PFSK-1 (cell line): ENCODE results near the gene HNRNPC.

Source experiments
- FOXP2 ChIP-seq: optimal IDR thresholded peaks from 2 replicates; pipeline ENCODE3; 2011; ENCODE audit warnings: borderline replicate concordance, control low read depth, inconsistent platforms; ENCODE audit not compliant: insufficient read depth; ENCODE audit errors: extremely low read length, extremely low read depth
- POLR2AphosphoS5 ChIP-seq: IDR thresholded peaks from 2 replicates; pipeline ENCODE4 v1.6.1; 2012; ENCODE audit warnings: low read depth, mild to moderate bottlenecking, control low read depth, low read length, moderate library complexity
- REST ChIP-seq, 2 experiments: IDR thresholded peaks; 2 replicates each; pipeline versions ENCODE4 v1.6.1 to v1.8.0; 2011 to 2012; ENCODE audit warnings: low read depth in 2 of 2, low read length in 2 of 2, control low read depth in 1 of 2, inconsistent platforms in 1 of 2, mild to moderate bottlenecking in 1 of 2, moderate library complexity in 1 of 2; ENCODE audit not compliant: insufficient read depth in 1 of 2
- SIN3A ChIP-seq: IDR thresholded peaks from 2 replicates; pipeline ENCODE4 v1.6.1; 2012; ENCODE audit warnings: mild to moderate bottlenecking, low read length, moderate library complexity, borderline replicate concordance; ENCODE audit not compliant: insufficient read depth
- TAF1 ChIP-seq: IDR thresholded peaks from 2 replicates; pipeline ENCODE4 v1.6.1; 2012; ENCODE audit warnings: low read length, control low read depth, borderline replicate concordance; ENCODE audit not compliant: insufficient read depth

Gene HNRNPC

GRCh38 chr14:21203470-21204166, 65.6 kb downstream of the HNRNPC start:
- TF ChIP-seq TAF1 (no peak), POLR2AphosphoS5 (peak; percentile 14; the same call in 1 of the 2 replicates)

- no peak for TF ChIP-seq TAF1
- TF ChIP-seq FOXP2, result no peak
- no peak for TF ChIP-seq POLR2AphosphoS5
- no peak for TF ChIP-seq REST (IDR thresholded peaks at IDR 0.05; ENCODE audit: insufficient read depth in 1 of 2, low read depth in 2 of 2, low read length in 2 of 2)
- no peak for TF ChIP-seq SIN3A
These were observed 66.5 kb downstream of the HNRNPC start for GRCh38 chr14:21202463-21203358.

GRCh38 chr14:21201732-21202462, 67.3 kb downstream of the HNRNPC start:
- TF ChIP-seq SIN3A, result no peak
- no peak for TF ChIP-seq FOXP2
- no peak for TF ChIP-seq POLR2AphosphoS5
- no peak for TF ChIP-seq REST (IDR thresholded peaks at IDR 0.05; ENCODE audit: insufficient read depth in 1 of 2, low read depth in 2 of 2, low read length in 2 of 2)
- TF ChIP-seq TAF1, result no peak

- TF ChIP-seq TAF1 (no peak), POLR2AphosphoS5 (peak; percentile 22; the same call in 1 of the 2 replicates), FOXP2 (no peak), REST (IDR thresholded peaks at IDR 0.05; ENCODE audit: insufficient read depth in 1 of 2, low read depth in 2 of 2, low read length in 2 of 2) (no peak), SIN3A (no peak)
These were observed 68.3 kb downstream of the HNRNPC start for GRCh38 chr14:21200752-21201461.
